HG03060 (cell line): Measurements from ENCODE around the gene ZFYVE9.
"Not testable (repeated sequence)": the region's sequence is repeated elsewhere in the genome, so short reads cannot be mapped to it uniquely, and the experiment has no call there.

Experiments
- ATAC-seq: cut with Tn5 transposase; IDR thresholded peaks from one replicate; pipeline ENCODE4 v1.9.1; 2021; ENCODE audit warnings: low read depth, moderate number of reproducible peaks; ENCODE audit not compliant: unreplicated experiment

ZFYVE9 gene

GRCh38 chr1:52190500-52191252 is 48.8 kb downstream of the ZFYVE9 start:
- ATAC-seq = no peak

- no peak for ATAC-seq
Observed at GRCh38 chr1:52191395-52191965, 49.6 kb downstream of the ZFYVE9 start.

GRCh38 chr1:52192024-52192423 is 50.1 kb downstream of the ZFYVE9 start:
- no peak for ATAC-seq

GRCh38 chr1:52192436-52192835 is 50.5 kb downstream of the ZFYVE9 start:
- ATAC-seq = no peak

- ATAC-seq = no peak
Observed at GRCh38 chr1:52193985-52194384, 52.1 kb downstream of the ZFYVE9 start.

GRCh38 chr1:52195161-52195560 is 53.3 kb downstream of the ZFYVE9 start:
- no peak for ATAC-seq

- no peak for ATAC-seq
Observed at GRCh38 chr1:52203935-52204625, 62.2 kb downstream of the ZFYVE9 start.

- no peak for ATAC-seq
Observed at GRCh38 chr1:52204696-52205095, 62.8 kb downstream of the ZFYVE9 start.

GRCh38 chr1:52206686-52207085 is 64.8 kb downstream of the ZFYVE9 start:
- ATAC-seq = not testable (repeated sequence)

- no peak for ATAC-seq
Observed at GRCh38 chr1:52209429-52209828, 67.5 kb downstream of the ZFYVE9 start.

GRCh38 chr1:52210044-52210443 is 68.2 kb downstream of the ZFYVE9 start:
- no peak for ATAC-seq

- no peak for ATAC-seq
Observed at GRCh38 chr1:52216907-52217458, 75.1 kb downstream of the ZFYVE9 start.

GRCh38 chr1:52225174-52225573 is 83.3 kb downstream of the ZFYVE9 start:
- ATAC-seq = no peak

- no peak for ATAC-seq
Observed at GRCh38 chr1:52229494-52229893, 87.6 kb downstream of the ZFYVE9 start.

- no peak for ATAC-seq
Observed at GRCh38 chr1:52233463-52233862, 91.6 kb downstream of the ZFYVE9 start.

GRCh38 chr1:52234014-52234413 is 92.1 kb downstream of the ZFYVE9 start:
- ATAC-seq = no peak

GRCh38 chr1:52234708-52235107 is 92.8 kb downstream of the ZFYVE9 start:
- no peak for ATAC-seq

GRCh38 chr1:52235646-52236045 is 93.8 kb downstream of the ZFYVE9 start:
- no peak for ATAC-seq

- no peak for ATAC-seq
Observed at GRCh38 chr1:52237430-52237829, 95.5 kb downstream of the ZFYVE9 start.

- ATAC-seq = no peak
Observed at GRCh38 chr1:52238474-52238873, 96.6 kb downstream of the ZFYVE9 start.

- no peak for ATAC-seq
Observed at GRCh38 chr1:52238887-52239707, 97.2 kb downstream of the ZFYVE9 start.
